DND-41 (cell line): Measurements from ENCODE around the gene MOB3B.

Experiments
- ATAC-seq: fragments of 200-7000 bp; cut with Tn5 transposase; 3 replicates; pipeline ENCODE4 v1.9.1; 2021; ENCODE audit warnings: low read depth; ENCODE audit not compliant: insufficient read depth
- DNase-seq: peaks from one replicate; pipeline ENCODE4 v3.0.0-alpha.2; 2020
- H2AFZ ChIP-seq: 2 replicates; pipeline ENCODE4 v1.6.0; 2012; ENCODE audit warnings: low read depth, low read length
- H3K27ac ChIP-seq: 2 replicates; pipeline ENCODE4 v1.5.1; 2012; ENCODE audit warnings: low read length, inconsistent platforms
- H3K27me3 ChIP-seq: fragments of 200-600 bp; sonication (generic); 2 replicates; pipeline ENCODE4 v1.6.0; 2012; ENCODE audit warnings: low read length, mild to moderate bottlenecking, inconsistent platforms; ENCODE audit not compliant: insufficient read depth, poor library complexity
- H3K36me3 ChIP-seq: 2 replicates; pipeline ENCODE4 v1.5.1; 2012; ENCODE audit warnings: low read length, inconsistent platforms; ENCODE audit not compliant: insufficient read depth
- H3K4me1 ChIP-seq: 2 replicates; pipeline ENCODE4 v1.5.1; 2012; ENCODE audit warnings: mild to moderate bottlenecking, low read length; ENCODE audit not compliant: insufficient read depth
- H3K4me2 ChIP-seq: 2 replicates; pipeline ENCODE4 v1.6.0; 2012; ENCODE audit warnings: mild to moderate bottlenecking, moderate library complexity, low read length, inconsistent platforms; ENCODE audit not compliant: insufficient read depth
- H3K4me3 ChIP-seq, 2 experiments: fragments of 200-600 bp in 1 of 2; shearing (Covaris generic) in 1 of 2; 2 replicates each; pipeline ENCODE4 v1.5.1; 2012 to 2016; ENCODE audit warnings: inconsistent platforms in 2 of 2, low read length in 2 of 2, mild to moderate bottlenecking in 2 of 2, low read depth in 1 of 2, moderate library complexity in 1 of 2
- H3K79me2 ChIP-seq: 2 replicates; pipeline ENCODE4 v1.6.0; 2012; ENCODE audit warnings: low read length, inconsistent platforms; ENCODE audit not compliant: insufficient read depth
- H3K9ac ChIP-seq: 2 replicates; pipeline ENCODE4 v1.6.0; 2012; ENCODE audit warnings: low read depth, mild to moderate bottlenecking, inconsistent platforms, low read length, moderate library complexity
- H3K9me3 ChIP-seq: 2 replicates; pipeline ENCODE4 v1.5.1; 2012; ENCODE audit warnings: low read length, moderate library complexity, mild to moderate bottlenecking, inconsistent platforms; ENCODE audit not compliant: insufficient read depth, severe bottlenecking
- H4K20me1 ChIP-seq: 2 replicates; pipeline ENCODE4 v1.6.0; 2012; ENCODE audit warnings: low read length; ENCODE audit not compliant: insufficient read depth
- EZH2 ChIP-seq: IDR thresholded peaks from 3 replicates; pipeline ENCODE4 v1.6.1; 2012; ENCODE audit warnings: borderline replicate concordance, low read depth, mild to moderate bottlenecking, moderate library complexity, low read length, inconsistent platforms; ENCODE audit not compliant: severe bottlenecking
- TF ChIP-seq, protein P1 (sequence below): IDR thresholded peaks from 2 replicates; pipeline ENCODE4 v1.5.1; 2012; ENCODE audit warnings: borderline replicate concordance, low read length, moderate library complexity, mild to moderate bottlenecking; ENCODE audit not compliant: poor library complexity, severe bottlenecking; ENCODE audit errors: extremely low read depth

MOB3B gene

DNA sequence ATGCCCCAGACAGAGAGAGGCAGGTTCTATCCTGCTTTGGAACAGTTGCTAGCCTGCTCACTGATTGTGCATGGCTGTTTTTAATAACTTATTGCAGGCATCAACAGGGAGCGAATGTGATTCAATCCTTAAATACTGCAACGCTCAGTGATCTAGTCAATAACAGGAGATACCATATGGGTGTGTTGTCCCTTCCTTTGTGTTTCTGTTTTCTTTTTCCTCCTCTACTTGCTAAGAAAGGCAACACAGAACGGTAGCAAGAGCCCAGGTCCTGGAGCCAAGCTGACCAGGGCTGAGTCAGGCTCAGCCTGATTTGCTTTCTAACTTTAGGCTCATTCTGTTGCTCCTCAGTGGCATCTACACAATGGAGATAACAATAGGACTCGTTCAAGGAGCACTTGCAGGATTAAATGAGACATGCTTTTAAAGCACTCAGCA lies 134.1 kb downstream of the MOB3B start:
- TF ChIP-seq, protein P1, sequence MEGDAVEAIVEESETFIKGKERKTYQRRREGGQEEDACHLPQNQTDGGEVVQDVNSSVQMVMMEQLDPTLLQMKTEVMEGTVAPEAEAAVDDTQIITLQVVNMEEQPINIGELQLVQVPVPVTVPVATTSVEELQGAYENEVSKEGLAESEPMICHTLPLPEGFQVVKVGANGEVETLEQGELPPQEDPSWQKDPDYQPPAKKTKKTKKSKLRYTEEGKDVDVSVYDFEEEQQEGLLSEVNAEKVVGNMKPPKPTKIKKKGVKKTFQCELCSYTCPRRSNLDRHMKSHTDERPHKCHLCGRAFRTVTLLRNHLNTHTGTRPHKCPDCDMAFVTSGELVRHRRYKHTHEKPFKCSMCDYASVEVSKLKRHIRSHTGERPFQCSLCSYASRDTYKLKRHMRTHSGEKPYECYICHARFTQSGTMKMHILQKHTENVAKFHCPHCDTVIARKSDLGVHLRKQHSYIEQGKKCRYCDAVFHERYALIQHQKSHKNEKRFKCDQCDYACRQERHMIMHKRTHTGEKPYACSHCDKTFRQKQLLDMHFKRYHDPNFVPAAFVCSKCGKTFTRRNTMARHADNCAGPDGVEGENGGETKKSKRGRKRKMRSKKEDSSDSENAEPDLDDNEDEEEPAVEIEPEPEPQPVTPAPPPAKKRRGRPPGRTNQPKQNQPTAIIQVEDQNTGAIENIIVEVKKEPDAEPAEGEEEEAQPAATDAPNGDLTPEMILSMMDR = no peak
- TF ChIP-seq EZH2 = no peak
- DNase-seq = no peak
- ATAC-seq = no peak
- Histone ChIP-seq H3K4me2 (no peak overlapping the region), H3K9me3 (no peaks in the 10 kb centered on the region), H3K36me3 (no peaks in the 10 kb centered on the region), H4K20me1 (no peaks in the 10 kb centered on the region), H3K27ac (no peak overlapping the region), H2AFZ (no peak overlapping the region), H3K4me3 (no peak overlapping the region), H3K9ac (no peak overlapping the region), H3K27me3 (peaks cover 2% of the 10 kb centered on the region), H3K4me1 (no peaks in the 10 kb centered on the region), H3K79me2 (no peaks in the 10 kb centered on the region)

DNA sequence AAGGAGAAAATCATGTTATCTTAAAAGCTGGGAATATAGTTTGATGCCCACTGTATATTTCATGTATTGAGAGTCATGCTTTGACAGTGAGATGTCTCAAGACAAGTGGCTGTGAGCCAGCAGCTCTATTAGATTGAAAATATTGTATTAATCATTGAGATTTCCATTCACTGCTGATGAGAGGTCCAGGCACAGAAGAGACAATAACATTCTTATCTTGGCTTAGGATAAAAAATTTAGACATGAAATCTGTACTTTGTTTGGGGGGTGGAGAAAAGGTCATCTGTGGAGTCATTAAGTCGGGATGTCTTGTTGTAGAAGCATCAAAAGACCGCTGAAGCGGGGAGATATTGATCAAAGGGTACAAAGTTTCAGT lies 134.8 kb downstream of the MOB3B start:
- H3K9ac ChIP-seq = no peak overlapping the region
- H3K36me3 ChIP-seq = no peaks in the 10 kb centered on the region
- H4K20me1 ChIP-seq = no peaks in the 10 kb centered on the region
- no peak overlapping the region for H3K4me3 ChIP-seq
- TF ChIP-seq EZH2 = no peak
- TF ChIP-seq, protein P1 = no peak
- no peak overlapping the region for H3K27ac ChIP-seq
- no peaks in the 10 kb centered on the region for H3K79me2 ChIP-seq
- DNase-seq (no peak), ATAC-seq (no peak)
- H2AFZ ChIP-seq = no peak overlapping the region
- H3K9me3 ChIP-seq = no peaks in the 10 kb centered on the region
- H3K4me2 ChIP-seq = no peak overlapping the region
- peaks cover 2% of the 10 kb centered on the region for H3K27me3 ChIP-seq
- H3K4me1 ChIP-seq = no peaks in the 10 kb centered on the region

DNA sequence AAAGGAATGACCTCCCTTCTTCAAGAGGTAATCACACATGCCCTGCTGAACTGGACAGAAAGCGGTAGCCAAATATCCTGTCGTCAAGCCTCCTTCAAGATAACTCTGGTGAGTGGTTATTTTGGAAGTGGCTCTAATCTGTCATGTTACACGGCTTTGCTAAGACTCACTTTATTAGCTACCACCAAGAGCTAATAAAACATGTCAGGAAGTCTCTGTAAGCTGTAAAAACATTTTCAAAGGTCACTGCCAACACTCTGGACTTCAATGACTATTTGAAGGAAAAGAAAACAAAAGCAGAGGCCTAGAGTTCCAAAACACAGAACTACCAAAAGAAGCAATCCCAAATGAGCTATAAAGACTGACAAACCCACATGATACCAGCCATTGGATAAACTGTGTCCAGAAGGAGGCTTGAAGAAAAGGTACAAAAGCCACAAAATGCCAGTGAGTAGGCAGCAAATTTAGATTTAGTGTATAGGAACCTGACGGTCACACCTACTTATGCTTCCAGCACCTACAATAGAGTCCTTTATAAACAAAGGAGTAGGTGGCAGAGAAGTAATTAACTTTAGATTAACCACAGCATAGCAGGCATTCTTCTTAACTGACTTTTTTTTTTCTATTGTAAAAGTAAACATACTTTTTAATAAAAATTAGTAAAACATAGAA lies 135.3 kb downstream of the MOB3B start:
- Histone ChIP-seq H2AFZ (no peak overlapping the region), H3K79me2 (no peaks in the 10 kb centered on the region), H3K27me3 (peaks cover 2% of the 10 kb centered on the region), H3K9me3 (no peaks in the 10 kb centered on the region), H3K27ac (no peak overlapping the region), H3K4me2 (no peak overlapping the region), H4K20me1 (no peaks in the 10 kb centered on the region), H3K4me3 (no peak overlapping the region), H3K9ac (no peak overlapping the region), H3K36me3 (no peaks in the 10 kb centered on the region), H3K4me1 (no peaks in the 10 kb centered on the region)
- no peak for TF ChIP-seq EZH2
- TF ChIP-seq, protein P1 = no peak
- ATAC-seq (no peak), DNase-seq (no peak)
